SU-DHL-6 (cell line): ENCODE measurements around the gene FERMT2.

Source experiments
- CTCF ChIP-seq: fragments of 200-600 bp; sonication (generic); IDR thresholded peaks from one replicate; pipeline ENCODE4 v1.5.1; 2017; ENCODE audit warnings: antibody characterized with exemption, mild to moderate bottlenecking, low read length, moderate library complexity; ENCODE audit not compliant: insufficient read depth, poor library complexity, severe bottlenecking
- EZH2phosphoT487 ChIP-seq: fragments of 200-600 bp; sonication (generic), shearing (Covaris generic); conservative IDR thresholded peaks from 2 replicates; pipeline ENCODE4 v1.6.1; 2018; ENCODE audit warnings: mild to moderate bottlenecking, antibody characterized with exemption, low read length, moderate library complexity, mixed read lengths

GRCh38 chr14:52873065-52873464 is 77.8 kb downstream of the FERMT2 start:
- TF ChIP-seq CTCF (no peak), EZH2phosphoT487 (no peak)
